H9 (cell line): ENCODE data around the gene SPSB4. TPM values are rescaled to one million over a fixed set of nuclear protein-coding genes. Genes with fewer than 3 reads are reported as not detected.

Experiments used
- DNase-seq: peaks from one replicate; pipeline ENCODE4 v3.0.0-alpha.2; 2017
- H2AFZ ChIP-seq: one replicate; pipeline ENCODE4 v1.6.1; 2013; ENCODE audit warnings: mild to moderate bottlenecking, low read length, control low read depth, moderate library complexity
- H2AK5ac ChIP-seq: 2 replicates; pipeline ENCODE4 v1.6.1; 2013; ENCODE audit warnings: low read length, control low read depth, mixed read lengths; ENCODE audit not compliant: insufficient read length
- H2BK120ac ChIP-seq: one replicate; pipeline ENCODE4 v1.6.1; 2013; ENCODE audit warnings: low read depth, mild to moderate bottlenecking, low read length, control low read depth, inconsistent platforms; ENCODE audit not compliant: poor library complexity, severe bottlenecking
- H2BK12ac ChIP-seq: 2 replicates; pipeline ENCODE4 v1.6.1; 2013; ENCODE audit warnings: low read length, control low read depth, mixed read lengths, low read depth; ENCODE audit not compliant: insufficient read length
- H2BK15ac ChIP-seq: 2 replicates; pipeline ENCODE4 v1.6.1; 2013; ENCODE audit warnings: low read depth, low read length, control low read depth
- H2BK20ac ChIP-seq: one replicate; pipeline ENCODE4 v1.6.1; 2013; ENCODE audit warnings: low read depth, mild to moderate bottlenecking, low read length, control low read depth, inconsistent platforms; ENCODE audit not compliant: poor library complexity, severe bottlenecking
- H2BK5ac ChIP-seq: 2 replicates; pipeline ENCODE4 v1.6.1; 2013; ENCODE audit warnings: low read length, control low read depth, mixed read lengths; ENCODE audit not compliant: insufficient read length
- H3K14ac ChIP-seq: 2 replicates; pipeline ENCODE4 v1.6.1; 2013; ENCODE audit warnings: low read length, control low read depth; ENCODE audit not compliant: insufficient read depth
- H3K18ac ChIP-seq: 2 replicates; pipeline ENCODE4 v1.6.1; 2013; ENCODE audit warnings: low read depth, mild to moderate bottlenecking, mixed read lengths, low read length, control low read depth; ENCODE audit not compliant: insufficient read length
- H3K23ac ChIP-seq: 2 replicates; pipeline ENCODE4 v1.6.1; 2013; ENCODE audit warnings: low read length, control low read depth, mixed read lengths, low read depth; ENCODE audit not compliant: insufficient read length
- H3K23me2 ChIP-seq: 2 replicates; pipeline ENCODE4 v1.6.1; 2013; ENCODE audit warnings: low read depth, mild to moderate bottlenecking, mixed read lengths, low read length, control low read depth; ENCODE audit not compliant: insufficient read length, poor library complexity, severe bottlenecking
- H3K27ac ChIP-seq: 2 replicates; pipeline ENCODE4 v1.5.1; 2013; ENCODE audit warnings: low read length, control low read depth, mixed read lengths, low read depth; ENCODE audit not compliant: insufficient read length
- H3K27me3 ChIP-seq: 2 replicates; pipeline ENCODE4 v1.6.1; 2013; ENCODE audit warnings: low read length, control low read depth, inconsistent platforms; ENCODE audit not compliant: insufficient read depth
- H3K4ac ChIP-seq: 2 replicates; pipeline ENCODE4 v1.6.1; 2013; ENCODE audit warnings: low read depth, mild to moderate bottlenecking, control low read depth, inconsistent platforms, low read length, moderate library complexity
- H3K4me1 ChIP-seq: 2 replicates; pipeline ENCODE4 v1.6.1; 2013; ENCODE audit warnings: low read length, control low read depth, inconsistent platforms; ENCODE audit not compliant: insufficient read depth
- H3K4me2 ChIP-seq: 2 replicates; pipeline ENCODE4 v1.6.1; 2013; ENCODE audit warnings: low read length, control low read depth, mixed read lengths; ENCODE audit not compliant: insufficient read length, insufficient read depth
- H3K56ac ChIP-seq: 2 replicates; pipeline ENCODE4 v1.6.1; 2013; ENCODE audit warnings: low read depth, mild to moderate bottlenecking, mixed read lengths, low read length, control low read depth; ENCODE audit not compliant: insufficient read length
- H3K79me1 ChIP-seq: 2 replicates; pipeline ENCODE4 v1.6.1; 2013; ENCODE audit warnings: low read depth, mild to moderate bottlenecking, moderate library complexity, low read length, control low read depth, inconsistent platforms; ENCODE audit not compliant: insufficient read depth, poor library complexity, severe bottlenecking
- H3K79me2 ChIP-seq: 2 replicates; pipeline ENCODE4 v1.6.1; 2013; ENCODE audit warnings: low read length, control low read depth, inconsistent platforms; ENCODE audit not compliant: insufficient read depth
- H3K9ac ChIP-seq: 2 replicates; pipeline ENCODE4 v1.6.1; 2013; ENCODE audit warnings: low read length, control low read depth, mixed read lengths; ENCODE audit not compliant: insufficient read length; ENCODE audit errors: extremely low read depth
- H3K9me3 ChIP-seq: one replicate; pipeline ENCODE4 v1.6.1; 2013; ENCODE audit warnings: low read depth, low read length, inconsistent platforms; ENCODE audit not compliant: control insufficient read depth
- H3T11ph ChIP-seq: one replicate; pipeline ENCODE4 v1.6.1; 2013; ENCODE audit warnings: mild to moderate bottlenecking, low read length, control low read depth, inconsistent platforms
- H4K20me1 ChIP-seq: one replicate; pipeline ENCODE4 v1.6.1; 2013; ENCODE audit not compliant: control insufficient read depth, insufficient read length, insufficient read depth
- H4K5ac ChIP-seq: 2 replicates; pipeline ENCODE4 v1.6.1; 2013; ENCODE audit warnings: low read depth, mild to moderate bottlenecking, mixed read lengths, low read length, control low read depth; ENCODE audit not compliant: insufficient read length
- H4K8ac ChIP-seq: replicated peaks from 2 replicates; pipeline ENCODE4 v1.6.1; 2013; ENCODE audit warnings: low read length, control low read depth, mixed read lengths, low read depth; ENCODE audit not compliant: insufficient read length
- H4K91ac ChIP-seq: 2 replicates; pipeline ENCODE4 v1.6.1; 2013; ENCODE audit warnings: low read depth, mild to moderate bottlenecking, moderate library complexity, mixed read lengths, low read length, control low read depth; ENCODE audit not compliant: insufficient read length
- H3K27ac Mint-ChIP-seq, 3 experiments: 2 replicates in 2 of 3; 3 replicates in 1 of 3; pipeline ENCODE4 v1.8.0; 2020 to 2021; ENCODE audit warnings: mixed read lengths in 3 of 3, mild to moderate bottlenecking in 1 of 3, moderate library complexity in 1 of 3
- H3K27me3 Mint-ChIP-seq: 2 replicates; pipeline ENCODE4 v1.8.0; 2021; ENCODE audit warnings: low read depth, mild to moderate bottlenecking, moderate library complexity, mixed read lengths
- H3K36me3 Mint-ChIP-seq, 3 experiments: 2 replicates in 2 of 3; 3 replicates in 1 of 3; pipeline ENCODE4 v1.8.0; 2020 to 2021; ENCODE audit warnings: low read depth in 3 of 3, mixed read lengths in 3 of 3; ENCODE audit not compliant: insufficient read depth in 1 of 3
- H3K4me1 Mint-ChIP-seq, 2 experiments: 2 replicates each; pipeline ENCODE4 v1.8.0; 2020; ENCODE audit warnings: mixed read lengths in 2 of 2
- H3K4me3 Mint-ChIP-seq, 2 experiments: 2 replicates in 1 of 2; 3 replicates in 1 of 2; pipeline ENCODE4 v1.8.0; 2020 to 2021; ENCODE audit warnings: mild to moderate bottlenecking in 2 of 2, mixed read lengths in 2 of 2, moderate library complexity in 1 of 2
- H3K9me3 Mint-ChIP-seq, 2 experiments: 2 replicates in 1 of 2; 3 replicates in 1 of 2; pipeline ENCODE4 v1.8.0; 2020; ENCODE audit warnings: mild to moderate bottlenecking in 2 of 2, mixed read lengths in 2 of 2, moderate library complexity in 1 of 2
- WGBS: extraction: QIAGEN DNeasy Blood & Tissue Kit; methylation state at CpG from one replicate; pipeline ENCODE4 v1.1.7; 2013; ENCODE audit warnings: missing lambda C conversion rate, low lambda C conversion rate, mixed read lengths; ENCODE audit not compliant: insufficient read length; ENCODE audit errors: extremely low coverage; 5-methylcytosine and 5-hydroxymethylcytosine counted together
- total RNA-seq: library from RNA; stranded (reverse); gene quantifications from 2 replicates; pipeline ENCODE4 v1.2.1, GENCODE V29; 2021
- TF ChIP-seq, protein P1 (sequence below): fragments of 200-600 bp; sonication (generic); conservative IDR thresholded peaks from 3 replicates; pipeline ENCODE4 v1.8.0; 2021; ENCODE audit warnings: antibody characterized with exemption, mild to moderate bottlenecking

Gene SPSB4
- total RNA-seq, 1 experiment from 2014 or later = 6.2 TPM

DNA sequence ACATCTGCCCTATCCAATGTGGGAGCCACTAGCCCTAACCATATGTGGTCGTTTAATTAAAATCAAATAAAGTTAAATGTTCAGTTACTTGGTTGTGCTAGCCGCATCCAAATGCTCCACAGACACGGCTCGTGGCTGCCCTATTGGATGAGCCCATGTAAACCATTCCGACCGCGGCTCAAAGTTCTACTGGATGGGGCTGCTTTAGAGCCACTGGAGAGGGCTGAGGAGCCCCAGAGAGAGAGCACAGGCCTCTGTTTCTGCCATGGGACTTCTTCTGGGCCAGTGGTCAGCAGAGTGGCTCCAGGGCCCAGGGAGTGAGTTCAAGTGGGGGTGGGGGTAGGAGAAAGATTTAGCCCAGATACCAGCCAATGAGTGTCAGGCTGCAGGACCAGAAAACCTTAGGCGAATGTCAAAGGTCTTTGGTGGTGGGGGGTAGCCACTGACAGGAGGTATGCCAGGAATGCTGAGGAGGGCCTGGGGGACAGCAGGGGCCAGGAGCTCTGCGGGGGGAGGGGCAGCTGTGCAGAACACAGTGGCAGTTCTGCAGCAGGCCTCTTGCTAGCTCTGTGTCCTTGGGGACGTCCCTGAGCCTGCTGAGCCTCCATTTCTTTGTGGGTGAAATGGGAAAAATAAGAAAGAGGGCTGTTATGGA lies 30.1 kb downstream of the SPSB4 start:
- peaks cover 81 to 82% of the 10 kb centered on the region in 2 experiments for H3K4me1 Mint-ChIP-seq

More for the DNA sequence above, 30.1 kb downstream of the SPSB4 start:
- TF ChIP-seq, protein P1, sequence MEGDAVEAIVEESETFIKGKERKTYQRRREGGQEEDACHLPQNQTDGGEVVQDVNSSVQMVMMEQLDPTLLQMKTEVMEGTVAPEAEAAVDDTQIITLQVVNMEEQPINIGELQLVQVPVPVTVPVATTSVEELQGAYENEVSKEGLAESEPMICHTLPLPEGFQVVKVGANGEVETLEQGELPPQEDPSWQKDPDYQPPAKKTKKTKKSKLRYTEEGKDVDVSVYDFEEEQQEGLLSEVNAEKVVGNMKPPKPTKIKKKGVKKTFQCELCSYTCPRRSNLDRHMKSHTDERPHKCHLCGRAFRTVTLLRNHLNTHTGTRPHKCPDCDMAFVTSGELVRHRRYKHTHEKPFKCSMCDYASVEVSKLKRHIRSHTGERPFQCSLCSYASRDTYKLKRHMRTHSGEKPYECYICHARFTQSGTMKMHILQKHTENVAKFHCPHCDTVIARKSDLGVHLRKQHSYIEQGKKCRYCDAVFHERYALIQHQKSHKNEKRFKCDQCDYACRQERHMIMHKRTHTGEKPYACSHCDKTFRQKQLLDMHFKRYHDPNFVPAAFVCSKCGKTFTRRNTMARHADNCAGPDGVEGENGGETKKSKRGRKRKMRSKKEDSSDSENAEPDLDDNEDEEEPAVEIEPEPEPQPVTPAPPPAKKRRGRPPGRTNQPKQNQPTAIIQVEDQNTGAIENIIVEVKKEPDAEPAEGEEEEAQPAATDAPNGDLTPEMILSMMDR = no peak
- no peaks in the 10 kb centered on the region for H4K20me1 ChIP-seq
- no peak for DNase-seq
- Mint-ChIP-seq H3K9me3 (peaks cover 0 to under 1% of the 10 kb centered on the region in 2 experiments; a peak in 2 of 5 replicates), H3K36me3 (no peaks in the 10 kb centered on the region; a peak in 1 of 7 replicates), H3K4me3 (0 out of 5 replicates have a peak overlapping the region, but pooled peaks of 1 of the 2 experiments have one; percentile 14), H3K27ac (no peak overlapping the region), H3K27me3 (peaks cover 5% of the 10 kb centered on the region)
- no peak overlapping the region for H2BK120ac ChIP-seq
- H3K23me2 ChIP-seq = no peaks in the 10 kb centered on the region
- H3K4ac ChIP-seq = no peak overlapping the region
- no peaks in the 10 kb centered on the region for H3K79me1 ChIP-seq
- H2BK5ac ChIP-seq = no peak overlapping the region
- H2BK12ac ChIP-seq = no peak overlapping the region
- H3K18ac ChIP-seq = no peak overlapping the region
- no peak overlapping the region for H4K91ac ChIP-seq
- no peaks in the 10 kb centered on the region for H3K9me3 ChIP-seq
- no peak overlapping the region for H3K14ac ChIP-seq
- H2AFZ ChIP-seq = no peak overlapping the region
- no peak overlapping the region for H2BK15ac ChIP-seq
- no peak overlapping the region for H3T11ph ChIP-seq
- no peak overlapping the region for H3K4me2 ChIP-seq
- H3K79me2 ChIP-seq = no peaks in the 10 kb centered on the region
- no peak overlapping the region for H2BK20ac ChIP-seq
- peaks cover 25% of the 10 kb centered on the region; the same call in 1 of the 2 replicates for H3K4me1 ChIP-seq
- no peak overlapping the region for H3K9ac ChIP-seq
- WGBS = no CpG with 5 or more reads among the region's 10 CpGs
- no peak overlapping the region for H3K56ac ChIP-seq
- no peak overlapping the region for H4K8ac ChIP-seq
- no peak overlapping the region for H3K27ac ChIP-seq
- H4K5ac ChIP-seq = no peak overlapping the region
- no peak overlapping the region for H3K23ac ChIP-seq
- H3K27me3 ChIP-seq = no peaks in the 10 kb centered on the region
- no peak overlapping the region for H2AK5ac ChIP-seq
